ENCODE data around the gene ARHGEF38.

ARHGEF38 gene, protein sequence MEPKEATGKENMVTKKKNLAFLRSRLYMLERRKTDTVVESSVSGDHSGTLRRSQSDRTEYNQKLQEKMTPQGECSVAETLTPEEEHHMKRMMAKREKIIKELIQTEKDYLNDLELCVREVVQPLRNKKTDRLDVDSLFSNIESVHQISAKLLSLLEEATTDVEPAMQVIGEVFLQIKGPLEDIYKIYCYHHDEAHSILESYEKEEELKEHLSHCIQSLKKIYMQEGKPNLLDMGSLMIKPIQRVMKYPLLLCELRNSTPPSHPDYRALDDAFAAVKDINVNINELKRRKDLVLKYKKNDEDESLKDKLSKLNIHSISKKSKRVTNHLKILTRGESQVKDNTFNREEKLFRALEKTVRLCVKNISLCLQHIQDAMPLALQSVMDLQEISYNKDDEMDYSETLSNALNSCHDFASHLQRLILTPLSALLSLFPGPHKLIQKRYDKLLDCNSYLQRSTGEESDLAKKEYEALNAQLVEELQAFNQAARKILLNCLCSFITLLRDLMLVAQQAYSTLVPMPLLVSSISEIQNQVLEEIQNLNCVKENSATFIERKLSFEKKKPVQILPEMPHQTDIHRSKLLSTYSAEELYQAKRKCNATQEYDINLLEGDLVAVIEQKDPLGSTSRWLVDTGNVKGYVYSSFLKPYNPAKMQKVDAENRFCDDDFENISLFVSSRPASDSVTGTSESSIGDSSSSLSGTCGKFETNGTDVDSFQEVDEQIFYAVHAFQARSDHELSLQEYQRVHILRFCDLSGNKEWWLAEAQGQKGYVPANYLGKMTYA

DNA sequence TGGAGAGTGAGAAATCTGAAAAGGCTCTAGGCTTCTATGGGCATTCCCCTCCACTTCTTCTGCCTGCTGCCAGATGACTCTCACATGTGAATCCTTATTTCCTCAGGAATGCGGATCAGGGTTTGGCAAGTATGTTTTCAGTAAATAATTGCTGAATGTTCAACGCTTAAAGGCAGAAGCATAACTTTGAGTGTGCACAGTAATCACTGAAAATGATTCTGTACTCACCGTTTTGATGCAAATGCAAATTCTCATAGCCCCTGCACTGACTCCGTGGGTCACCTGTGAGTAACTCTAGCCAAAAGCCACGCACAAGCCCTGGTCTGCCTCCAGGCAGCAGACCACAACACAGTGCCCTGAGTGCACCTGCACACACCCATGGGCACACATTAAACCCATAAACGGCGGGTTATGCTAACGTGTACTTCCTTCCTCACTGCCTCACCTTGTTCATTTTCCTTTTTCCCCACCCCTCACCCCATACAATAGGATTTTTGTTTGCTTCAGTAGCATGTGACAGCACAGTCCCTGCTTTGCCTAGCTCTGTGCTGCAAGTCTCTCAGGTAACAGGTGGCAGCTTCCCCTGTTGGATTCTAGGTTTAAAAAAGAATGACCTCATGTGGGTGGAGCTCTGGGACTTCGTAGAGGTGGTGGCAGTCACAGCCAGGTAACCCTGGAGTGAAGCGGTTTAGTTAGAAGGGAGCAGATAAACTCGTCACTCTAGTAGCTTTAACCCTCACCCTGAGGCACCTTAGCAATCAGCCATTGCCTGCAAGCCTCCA is at the start of gene ARHGEF38:
Gene ARHGEF38, plus strand, starts transcription at position 656 of the 782 bp plus-strand sequence. CDS start 146 bp downstream, outside the sequence.
- no peak for DNase-seq (ENCODE audit: low read depth in 2 of 2)

DNA sequence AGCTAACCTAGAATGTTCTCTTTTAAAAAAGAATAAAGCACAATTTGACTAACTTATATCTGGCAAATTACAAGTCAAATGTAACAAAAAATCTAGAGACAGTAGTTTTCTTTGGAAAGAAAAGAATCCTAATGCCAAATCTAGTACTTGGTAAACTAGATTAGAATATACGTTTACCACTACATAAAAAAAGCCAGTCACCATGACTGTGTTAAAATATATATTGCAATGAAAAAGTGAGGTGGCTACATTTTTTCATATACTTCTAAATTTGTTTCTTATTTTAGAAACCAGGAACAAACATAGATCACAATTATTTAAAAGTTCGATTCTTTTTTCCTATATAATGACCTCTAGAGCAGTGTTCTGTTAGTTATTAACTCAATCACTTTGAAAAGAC is 48.9 kb upstream of the ARHGEF38 start:
- no peak for DNase-seq (ENCODE audit: low read depth in 2 of 2)

DNA sequence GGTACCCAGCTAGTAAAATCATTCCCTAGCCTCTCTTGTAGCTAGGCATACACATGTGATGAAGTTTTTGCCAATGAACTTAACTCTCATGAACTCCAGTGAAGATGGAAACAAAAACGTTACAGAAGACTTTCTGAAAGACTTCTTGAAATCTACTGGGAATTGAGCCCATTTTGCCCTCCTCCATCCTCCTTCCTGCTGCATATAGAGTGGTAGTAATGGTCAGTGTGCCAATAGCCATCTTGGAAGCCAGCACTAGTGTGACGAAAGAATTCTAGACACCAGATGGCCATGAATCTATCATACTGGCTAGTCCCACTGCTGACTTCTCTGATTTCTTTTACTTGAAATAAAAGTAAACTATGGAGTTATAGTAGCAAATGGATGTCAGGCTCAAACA is 47.7 kb upstream of the ARHGEF38 start:
- no peak for DNase-seq (ENCODE audit: low read depth in 2 of 2)

DNA sequence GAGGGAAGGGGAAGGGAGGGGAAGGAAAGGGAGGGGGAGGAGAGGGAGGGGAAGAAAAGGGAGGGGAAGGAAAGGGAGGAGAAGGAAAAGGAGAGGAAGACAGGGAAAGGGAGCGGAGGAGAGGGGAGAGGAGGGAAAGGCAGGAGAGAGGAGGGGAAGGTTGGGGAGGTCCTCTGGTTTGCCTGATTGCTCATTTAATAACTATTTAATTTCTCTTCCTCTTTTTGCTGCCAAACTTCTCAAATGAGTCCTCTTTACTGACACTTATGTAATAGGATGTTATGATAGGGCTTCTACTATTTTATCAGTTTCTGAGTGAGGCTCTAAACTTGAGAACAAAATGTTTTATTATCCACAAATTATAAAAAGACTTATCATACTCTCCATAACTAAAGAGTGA is 43.1 kb upstream of the ARHGEF38 start:
- no peak for DNase-seq (ENCODE audit: low read depth in 2 of 2)

DNA sequence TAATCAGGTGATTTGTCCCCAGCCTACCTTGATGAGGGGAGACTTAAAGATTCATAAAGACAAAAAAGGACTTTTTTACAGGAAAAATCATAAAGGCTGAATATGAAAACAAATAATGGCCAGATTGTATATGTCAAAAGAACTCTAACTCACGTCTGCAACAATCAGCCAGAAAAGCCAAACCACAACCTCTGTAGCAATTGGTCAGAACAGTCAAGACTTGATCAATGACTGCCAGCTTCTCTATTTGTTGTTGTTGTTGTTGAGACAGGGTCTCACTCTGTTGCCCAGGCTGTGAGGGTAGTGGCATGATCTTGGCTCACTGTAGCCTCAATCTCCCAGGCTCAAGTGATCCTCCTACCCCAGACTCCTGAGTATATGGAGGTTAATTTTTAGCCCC is 42.7 kb upstream of the ARHGEF38 start:
- DNase-seq (ENCODE audit: low read depth in 2 of 2), result no peak

DNA sequence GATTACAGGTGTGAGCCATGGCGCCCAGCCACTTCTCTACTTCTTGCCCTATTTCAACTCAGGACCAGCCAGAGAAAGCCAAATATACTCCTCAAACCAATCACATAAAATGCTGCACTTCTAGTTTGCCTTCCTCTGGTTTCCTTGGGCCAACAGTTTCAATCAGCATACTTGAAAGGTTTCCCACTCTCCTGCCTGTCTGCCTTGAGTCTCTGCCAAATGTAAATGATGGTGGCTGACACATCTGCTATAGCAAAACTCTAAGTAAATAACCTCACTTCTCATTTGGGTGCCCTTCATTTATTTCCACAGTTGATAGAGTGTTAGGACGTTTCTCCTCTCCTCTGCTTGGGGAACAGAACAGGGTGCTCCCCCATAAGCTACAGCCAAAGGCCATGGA is 42.2 kb upstream of the ARHGEF38 start:
- DNase-seq (ENCODE audit: low read depth in 2 of 2), result no peak

DNA sequence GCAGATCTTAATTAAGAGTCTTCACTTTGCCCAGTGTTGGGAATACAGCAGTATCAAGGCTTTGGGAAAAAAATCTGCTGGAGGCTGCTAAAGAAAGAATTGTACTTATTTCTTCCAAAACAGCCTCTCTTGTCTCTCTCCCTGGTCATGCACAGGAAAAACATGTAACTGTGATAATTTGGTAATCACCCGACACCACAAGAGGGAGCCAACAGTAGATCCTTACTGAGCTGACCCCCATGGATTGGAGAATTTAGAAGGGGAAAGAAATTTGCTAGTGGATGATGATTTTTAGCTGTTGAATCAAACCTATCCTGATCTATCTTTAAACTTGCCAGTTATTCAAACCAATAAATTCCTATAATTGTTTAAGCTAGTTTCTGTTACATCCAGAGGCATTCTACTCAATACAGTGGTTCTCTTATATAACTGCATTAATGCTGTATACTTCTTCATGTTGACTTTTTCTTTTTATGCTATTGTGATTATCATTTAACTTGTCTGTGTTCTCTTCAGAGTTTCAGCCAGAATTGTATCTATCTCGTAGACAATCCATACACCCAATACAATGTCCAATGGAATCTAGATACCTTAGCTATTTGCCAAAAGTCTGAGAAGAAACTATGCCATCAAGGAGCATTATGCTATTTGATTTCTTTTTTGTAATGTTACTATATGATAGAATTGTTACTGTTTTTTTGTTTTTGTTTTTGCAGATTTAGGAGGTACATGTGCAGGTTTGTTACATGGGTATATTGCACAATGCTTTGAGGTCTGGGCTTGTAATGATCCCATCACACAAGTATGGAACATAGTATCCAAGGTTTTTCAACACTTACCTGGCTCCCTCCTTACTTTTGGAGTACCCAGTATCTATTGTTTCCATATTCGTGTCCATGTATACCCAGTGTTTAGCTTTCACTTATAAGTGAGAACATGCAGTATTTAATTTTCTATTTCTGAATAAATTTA is 31.3 kb upstream of the ARHGEF38 start:
- DNase-seq (ENCODE audit: low read depth in 2 of 2), result peak; percentile 5 to 7

DNA sequence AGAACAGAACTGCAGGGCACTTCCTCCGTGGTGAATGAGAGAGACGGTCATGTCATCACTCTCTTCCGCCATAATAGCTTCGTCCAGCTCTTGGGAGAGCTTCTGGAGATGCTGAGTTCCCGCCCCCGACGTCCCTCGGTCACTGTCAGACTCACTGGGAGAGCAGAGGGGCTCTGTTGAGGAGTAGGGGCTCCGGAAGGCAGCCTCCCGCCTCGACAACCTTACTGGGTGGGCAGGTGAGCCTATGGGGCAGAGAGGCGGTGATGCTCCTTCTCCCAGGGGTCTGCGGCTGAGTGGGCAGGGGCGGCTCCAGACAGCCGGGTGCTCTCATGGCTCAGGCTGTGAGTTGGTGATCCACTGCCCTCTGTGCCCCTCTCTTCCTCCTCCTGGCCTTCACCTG is 25.8 kb upstream of the ARHGEF38 start:
- no peak for DNase-seq (ENCODE audit: low read depth in 2 of 2)

DNA sequence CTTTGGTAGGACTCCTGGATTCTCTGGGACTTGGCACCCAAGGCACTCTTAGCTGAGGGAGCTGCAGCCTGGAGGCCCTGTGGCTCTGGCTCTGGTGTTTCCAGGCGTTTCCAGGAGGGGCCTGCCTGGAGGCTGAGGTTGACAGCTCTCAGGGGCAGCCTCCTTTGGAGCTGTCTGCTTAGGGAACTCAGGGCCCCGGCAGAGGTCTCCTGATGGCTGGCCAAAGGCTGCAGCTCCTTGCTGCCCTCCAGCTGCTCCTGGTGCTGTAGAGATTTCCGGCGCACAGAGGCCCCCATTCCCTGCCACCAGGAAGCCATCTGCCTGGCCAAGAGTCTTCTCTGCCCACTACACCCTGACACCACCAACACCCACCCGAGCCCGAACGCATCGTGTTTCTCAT is 25.3 kb upstream of the ARHGEF38 start:
- DNase-seq (ENCODE audit: low read depth in 2 of 2), result no peak

DNA sequence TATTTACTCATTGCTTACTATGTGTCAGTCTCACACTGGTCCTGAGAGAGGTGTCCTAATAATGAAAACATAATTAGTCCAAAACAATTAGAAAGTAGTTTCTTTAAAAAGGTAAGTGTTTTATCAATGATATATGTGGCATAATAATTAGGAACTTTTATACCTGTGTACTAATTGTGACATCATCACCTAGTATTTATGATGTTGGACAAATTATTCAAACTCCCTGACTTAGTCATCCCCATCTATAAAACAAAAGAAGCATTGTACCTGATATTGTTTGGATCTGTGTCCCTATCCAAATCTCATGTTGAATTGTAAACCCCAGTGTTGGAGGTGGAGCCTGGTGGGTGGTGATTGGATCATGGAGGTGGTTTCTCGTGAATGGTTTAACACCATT is 15.8 kb upstream of the ARHGEF38 start:
- no peak for DNase-seq (ENCODE audit: low read depth in 2 of 2)

DNA sequence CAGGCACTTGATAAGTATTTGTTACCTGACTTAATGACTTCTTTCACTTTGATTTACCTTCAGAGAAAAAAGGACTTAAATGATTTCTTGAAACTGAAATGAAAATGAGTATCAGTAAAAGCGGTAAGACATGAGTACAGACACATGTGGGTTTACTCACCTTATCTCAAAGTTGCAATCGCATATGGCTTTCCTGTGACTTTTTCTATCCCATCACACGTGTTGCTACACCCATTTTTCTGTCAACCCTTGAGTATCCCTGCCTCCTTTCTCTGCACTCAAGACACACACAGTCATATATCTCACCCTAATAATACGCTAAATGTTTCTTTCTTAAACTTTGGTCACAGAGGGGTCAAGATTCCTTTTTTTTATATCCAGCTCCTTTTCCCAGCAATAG is 11.0 kb upstream of the ARHGEF38 start:
- no peak for DNase-seq (ENCODE audit: low read depth in 2 of 2)

DNA sequence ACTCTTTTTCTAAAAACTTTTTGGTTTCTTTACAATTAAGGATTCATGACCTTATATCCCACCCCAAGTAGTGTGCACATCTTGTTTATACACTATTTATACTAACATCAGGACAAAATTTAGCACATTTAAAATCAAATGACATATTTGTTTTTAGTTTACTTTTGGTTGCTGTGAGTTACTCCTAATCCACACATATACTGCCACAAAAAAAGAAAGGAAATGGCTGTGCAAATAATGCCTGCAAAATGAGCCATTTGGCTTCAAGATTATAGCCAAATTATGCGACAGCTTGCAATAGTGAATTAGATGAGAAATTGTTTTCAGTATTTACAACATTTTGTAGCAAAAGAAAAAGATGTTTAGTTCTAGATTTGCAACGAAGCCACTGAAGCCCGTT is 10.4 kb upstream of the ARHGEF38 start:
- no peak for DNase-seq (ENCODE audit: low read depth in 2 of 2)

DNA sequence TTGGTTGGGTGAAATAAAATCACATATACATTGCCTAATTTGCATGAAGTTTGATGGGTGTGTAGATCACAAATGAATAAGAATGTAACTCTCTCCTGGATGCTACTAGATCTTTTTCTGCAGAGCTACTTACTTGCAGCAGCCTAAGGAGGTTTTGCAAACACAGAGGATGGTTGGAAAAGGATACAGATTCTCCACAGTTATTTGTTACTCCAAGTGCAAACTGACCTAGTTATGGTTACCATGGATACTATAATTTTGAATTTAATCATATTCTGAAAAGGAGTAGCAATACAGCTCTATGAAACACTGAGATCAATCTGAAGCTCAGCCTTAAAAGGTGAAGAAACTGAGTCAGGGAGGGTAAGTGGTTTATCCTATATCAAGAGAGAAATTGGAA is 9.1 kb upstream of the ARHGEF38 start:
- DNase-seq (ENCODE audit: low read depth in 2 of 2), result no peak

DNA sequence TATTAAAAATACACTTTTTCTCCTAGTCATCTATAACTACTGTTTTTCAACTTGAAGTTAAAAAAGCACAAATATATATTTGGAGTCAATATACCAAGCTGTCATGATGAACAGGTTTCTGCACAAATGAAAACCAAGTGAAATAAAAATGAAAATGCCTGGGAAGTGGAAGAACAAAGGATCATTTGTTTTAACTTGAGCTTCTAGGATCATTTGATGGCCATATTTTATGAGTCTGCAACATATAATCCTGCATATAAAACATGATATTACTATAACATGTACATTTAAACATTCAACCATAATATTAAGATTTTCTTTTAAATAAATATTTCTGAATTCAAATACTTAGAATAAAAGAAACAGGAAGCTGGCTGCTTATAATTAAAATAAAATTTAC is 8.5 kb upstream of the ARHGEF38 start:
- no peak for DNase-seq (ENCODE audit: low read depth in 2 of 2)

DNA sequence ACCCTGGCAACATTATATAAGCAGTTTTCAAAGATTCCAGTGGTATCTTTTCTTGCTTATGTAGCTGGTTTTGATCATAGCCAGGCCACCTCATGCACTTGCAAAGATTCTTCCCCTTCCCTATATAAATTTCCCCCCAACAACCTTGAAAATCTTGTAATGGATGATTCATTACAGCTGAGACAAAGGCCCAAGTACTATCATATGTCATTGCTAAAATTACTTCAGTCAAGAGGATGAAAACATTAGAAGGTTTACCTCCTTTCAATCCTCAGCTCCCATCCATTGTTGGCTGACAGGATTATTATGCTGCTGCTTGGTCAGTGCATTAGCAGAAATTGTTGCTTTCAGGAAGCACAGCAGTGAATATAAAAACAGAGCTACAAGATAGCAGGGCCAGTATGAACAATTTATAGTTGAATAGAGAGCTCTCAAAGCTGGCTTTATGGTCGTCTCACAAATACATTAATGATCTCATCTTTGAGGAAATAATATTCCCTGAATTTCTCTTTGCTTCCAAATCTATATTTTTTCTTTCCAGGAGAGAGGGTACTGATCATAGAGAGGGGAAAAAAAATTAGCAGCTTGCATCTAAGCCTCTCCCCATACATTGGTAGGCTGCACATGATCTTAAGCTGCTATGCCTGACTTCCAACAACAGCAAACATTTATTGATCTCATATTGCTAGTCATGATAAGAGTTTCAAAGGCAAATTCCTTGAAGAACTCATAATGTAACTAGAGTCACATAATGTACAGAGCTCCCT is 7.7 kb upstream of the ARHGEF38 start:
- DNase-seq (ENCODE audit: low read depth in 2 of 2), result no peak

DNA sequence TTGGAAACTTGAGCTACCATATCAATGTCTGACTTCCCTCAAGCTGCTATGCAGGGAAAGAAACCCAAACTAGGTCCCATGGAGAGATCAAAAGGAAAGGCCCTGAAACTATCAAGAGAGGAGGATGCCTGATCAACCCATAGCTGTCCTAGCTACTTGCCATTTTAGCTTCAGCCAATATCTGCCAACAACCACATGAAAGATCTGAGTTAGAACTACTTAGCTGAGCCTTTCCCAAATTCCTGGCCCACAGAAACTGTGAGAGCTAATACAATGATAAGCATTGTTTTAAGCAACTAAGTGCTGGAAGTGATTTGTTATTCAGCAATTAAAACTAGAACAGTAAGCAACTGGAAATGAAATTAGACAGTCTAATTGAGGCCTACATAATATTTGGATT is 6.3 kb upstream of the ARHGEF38 start:
- no peak for DNase-seq (ENCODE audit: low read depth in 2 of 2)

DNA sequence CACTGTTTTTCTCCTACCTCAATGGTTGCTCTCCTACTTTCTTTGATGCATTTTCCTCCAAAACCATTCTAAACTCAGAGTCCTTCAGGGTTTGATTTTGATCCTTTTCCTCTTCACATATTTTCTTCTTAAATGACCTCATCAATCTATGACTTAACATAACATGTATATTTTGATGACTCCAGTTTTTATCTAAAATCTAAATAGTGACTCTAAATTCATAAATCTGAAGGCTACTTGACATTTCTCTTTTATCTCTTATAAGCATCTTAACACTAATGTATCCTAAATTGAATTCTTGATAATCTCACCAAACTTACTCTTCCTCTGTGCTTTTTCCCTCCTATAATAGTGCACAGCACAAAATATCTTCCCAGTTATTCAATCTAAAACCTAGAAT is 4.7 kb upstream of the ARHGEF38 start:
- no peak for DNase-seq (ENCODE audit: low read depth in 2 of 2)

DNA sequence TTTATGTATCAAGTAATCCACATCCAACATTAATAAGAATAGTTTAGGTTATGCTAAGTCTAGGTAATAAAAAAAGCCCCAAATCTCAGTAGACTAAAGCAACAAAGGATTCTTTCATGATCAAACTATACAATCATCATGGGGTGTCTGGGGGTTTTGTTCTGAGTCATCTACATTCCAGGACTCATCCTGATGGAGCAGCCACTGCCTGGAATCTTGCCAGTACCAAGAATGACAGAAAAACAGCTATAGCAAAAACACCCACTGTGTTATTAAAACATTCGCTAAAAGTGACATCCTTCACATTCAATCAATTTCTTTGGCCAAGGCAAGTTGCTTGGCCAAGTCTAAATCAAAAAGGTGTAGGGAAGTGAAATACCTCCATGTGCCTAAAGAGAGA is 3.9 kb upstream of the ARHGEF38 start:
- no peak for DNase-seq (ENCODE audit: low read depth in 2 of 2)

DNA sequence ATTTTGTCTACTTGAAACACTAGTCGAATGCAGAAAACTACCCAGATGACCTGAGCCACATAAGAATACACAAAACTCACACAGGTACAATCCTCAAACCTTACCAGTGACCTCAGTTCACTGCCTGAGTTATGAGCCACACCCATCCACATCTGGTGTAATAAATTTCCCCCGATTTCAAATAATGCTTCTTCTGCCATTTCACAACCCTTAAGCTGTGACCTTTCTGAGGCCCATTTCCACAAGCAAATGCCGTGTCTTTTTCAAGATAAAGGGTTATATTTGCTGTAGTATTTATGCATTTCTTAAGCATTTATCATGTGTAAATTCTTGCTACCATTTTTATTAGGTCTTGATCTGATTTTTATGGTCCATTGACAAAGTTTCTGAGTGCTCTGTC is 1.8 kb upstream of the ARHGEF38 start:
- no peak for DNase-seq (ENCODE audit: low read depth in 2 of 2)

DNA sequence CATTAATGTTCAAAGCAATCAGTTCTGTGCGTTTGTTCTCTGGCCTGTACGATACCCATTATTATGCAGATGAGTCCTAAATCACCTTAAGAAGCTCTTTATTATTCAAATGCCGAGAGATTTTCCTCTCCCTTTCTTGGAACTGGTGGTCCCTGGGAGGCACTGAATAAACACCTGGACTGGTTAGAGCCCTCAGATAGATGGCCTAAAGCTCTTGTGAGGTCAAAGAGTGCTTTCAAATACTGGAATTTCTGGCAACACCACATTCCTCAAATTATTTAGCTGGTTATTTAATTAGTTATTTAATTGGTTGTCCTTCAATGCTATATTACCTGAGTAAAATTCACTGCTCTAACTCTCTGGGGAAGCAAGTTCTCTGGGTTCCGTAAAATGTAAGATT is 3.0 kb downstream of the ARHGEF38 start:
- DNase-seq (ENCODE audit: low read depth in 2 of 2), result no peak

DNA sequence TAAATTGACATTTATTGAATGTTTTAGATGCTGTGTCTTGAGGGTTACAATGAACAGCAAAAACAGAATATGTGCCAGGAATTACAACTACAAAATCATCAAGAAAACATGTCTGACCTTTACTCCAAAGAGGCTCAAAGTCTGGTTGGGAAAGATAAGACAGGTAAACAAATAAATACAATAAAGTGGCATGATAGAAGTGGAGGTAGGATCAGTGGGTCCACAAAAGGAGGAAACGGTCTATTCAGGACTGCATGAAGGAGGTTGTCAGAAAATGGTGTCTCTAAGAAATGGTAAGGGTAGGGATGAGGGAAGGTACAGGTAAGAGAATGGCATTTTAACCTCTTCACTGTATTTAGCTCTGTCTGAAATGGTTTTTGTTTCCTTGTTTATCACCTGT is 3.8 kb downstream of the ARHGEF38 start:
- DNase-seq (ENCODE audit: low read depth in 2 of 2), result no peak

Data from fibroblast of skin of left quadriceps (primary cell).